Measurements from ENCODE around the gene FBXW10B. TPM values are rescaled to one million over a fixed set of nuclear protein-coding genes. Genes with fewer than 3 reads are reported as not detected.
A peak's percentile ranks its signal among the peaks of the same experiment; 100 is the strongest.

The FBXW10B gene
- polyA plus RNA-seq, 2 of the 4 experiments (the other 2 are of a cell fraction) = 9.6 to 14.3 TPM

- H3K9me3 ChIP-seq = no peaks in the 10 kb centered on the region
- H3K4me1 ChIP-seq = peaks cover 26% of the 10 kb centered on the region
- H3K27ac ChIP-seq = peak overlapping the region; percentile 90 to 95
- 2% methylated on average over 8 of the region's 8 CpGs for WGBS (ENCODE audit: missing lambda C conversion rate)
- ChIA-PET CTCF (interaction anchor here (0.7 to 2.2 kb wide), 6 partner anchors 9 to 395 kb away, joined by 3 to 6 read pairs (median 4); partner anchors contain the start of gene ADORA2B), POLR2A (interaction anchor here (0.6 to 1.7 kb wide), 9 partner anchors 10 to 729 kb away, joined by 3 to 11 read pairs (median 4); partner anchors contain the start of genes TTC19, UBB, ZNF286A and ZSWIM7)
- peak overlapping the region; percentile 91 for H3K4me2 ChIP-seq
- H3K4me3 ChIP-seq = peak overlapping the region; percentile 66
- ATAC-seq = peak; percentile 93 to 96
- DNase-seq (ENCODE audit: low read depth in 1 of 2, low spot score in 1 of 2) = peak; percentile 96 to 99
- peak; percentile 99 for FAIRE-seq
- no peak for TF ChIP-seq ZC3H11A (IDR thresholded peaks at IDR 0.05)
- no peak for TF ChIP-seq HOXB13 (CRISPR knock-in tag; IDR thresholded peaks at IDR 0.05; ENCODE audit: low read depth)
- peak; percentile 51 to 63; a peak in 2 of 5 replicates for TF ChIP-seq JUN (IDR thresholded peaks at IDR 0.05)
- TF ChIP-seq MAX (IDR thresholded peaks at IDR 0.05) = peak; percentile 89
- no peak for TF ChIP-seq CBX2 (IDR thresholded peaks at IDR 0.05; ENCODE audit: borderline replicate concordance, low read depth)
- no peak for TF ChIP-seq EP300 (IDR thresholded peaks at IDR 0.05)
- TF ChIP-seq ZNF302 (CRISPR knock-in tag; IDR thresholded peaks at IDR 0.05) = no peak
- no peak for TF ChIP-seq ESRRA (IDR thresholded peaks at IDR 0.05; ENCODE audit: borderline replicate concordance, low read length)
- peak; percentile 75; the same call in 1 of the 3 replicates for TF ChIP-seq BCL3 (IDR thresholded peaks at IDR 0.05)
- no peak for TF ChIP-seq RCOR1 (IDR thresholded peaks at IDR 0.05; ENCODE audit: low read depth, low read length)
- no peak for TF ChIP-seq ATOH8 (CRISPR knock-in tag; IDR thresholded peaks at IDR 0.05; ENCODE audit: low read depth)
- peak; percentile 52 for TF ChIP-seq GATA3 (IDR thresholded peaks at IDR 0.05; ENCODE audit: borderline replicate concordance)
- peak; percentile 70 for TF ChIP-seq POLR2A (IDR thresholded peaks at IDR 0.05; ENCODE audit: low read length)
- no peak for TF ChIP-seq HMGXB4 (CRISPR knock-in tag; IDR thresholded peaks at IDR 0.05; ENCODE audit: borderline replicate concordance)
- TF ChIP-seq ELK1 (IDR thresholded peaks at IDR 0.05; ENCODE audit: low read depth, low read length) = no peak
- TF ChIP-seq TFCP2L1 (CRISPR knock-in tag; IDR thresholded peaks at IDR 0.05) = no peak
- TF ChIP-seq NFE2L2 (conservative IDR thresholded peaks at IDR 0.05; ENCODE audit: low read length) = no peak; the same call in 1 of the 2 replicates
- TF ChIP-seq CTCF (IDR thresholded peaks at IDR 0.05) = no peak
- peak; percentile 91 for TF ChIP-seq USF2 (IDR thresholded peaks at IDR 0.05)
- no peak for TF ChIP-seq HOXB5 (CRISPR knock-in tag; IDR thresholded peaks at IDR 0.05)
- no peak for TF ChIP-seq FOXS1 (CRISPR knock-in tag; IDR thresholded peaks at IDR 0.05)
- no peak for TF ChIP-seq JUNB (IDR thresholded peaks at IDR 0.05)
- TF ChIP-seq CBX8 (IDR thresholded peaks at IDR 0.05) = no peak
- TF ChIP-seq PBX3 (IDR thresholded peaks at IDR 0.05) = 0 out of 2 replicates have a peak, but pooled peaks have one; percentile 30
- TF ChIP-seq MAZ (IDR thresholded peaks at IDR 0.05; ENCODE audit: borderline replicate concordance, low read depth, low read length) = no peak
- TF ChIP-seq EHF (CRISPR knock-in tag; IDR thresholded peaks at IDR 0.05) = no peak
- no peak for TF ChIP-seq FOSL2 (IDR thresholded peaks at IDR 0.05)
- peak; percentile 74 for TF ChIP-seq FOSL2 (CRISPR knock-in tag; IDR thresholded peaks at IDR 0.05)
- TF ChIP-seq NR3C1 (IDR thresholded peaks at IDR 0.05) = no peak
- TF ChIP-seq HDAC2 (IDR thresholded peaks at IDR 0.05) = no peak
- peak; percentile 63; the same call in 1 of the 2 replicates for TF ChIP-seq MYC (IDR thresholded peaks at IDR 0.05; ENCODE audit: borderline replicate concordance, low read length)
- TF ChIP-seq POLR2AphosphoS2 (conservative IDR thresholded peaks at IDR 0.05; ENCODE audit: low read length) = no peak
- no peak for TF ChIP-seq RFX5 (IDR thresholded peaks at IDR 0.05)
- TF ChIP-seq SREBF2 (IDR thresholded peaks at IDR 0.05) = no peak
- no peak for TF ChIP-seq RARB (CRISPR knock-in tag; IDR thresholded peaks at IDR 0.05)
Measured at GRCh38 chr17:15651583-15652110, 32.1 kb upstream of the FBXW10B start.
